ENCODE results near the gene CARS1. TPM values are rescaled to one million over a fixed set of nuclear protein-coding genes. Genes with fewer than 3 reads are reported as not detected.

The CARS1 gene
- total RNA-seq, 4 donors from 2014 or later: 29.3 to 50.4 (median 36.4) TPM

GRCh38 chr11:3014943-3015342 is 42.3 kb downstream of the CARS1 start:
- no peak for DNase-seq (ENCODE audit: low spot score in 2 of 2)
- H3K4me3 ChIP-seq: no peak overlapping the region
- no peaks in the 10 kb centered on the region for H3K27me3 ChIP-seq
- TF ChIP-seq POLR2A (IDR thresholded peaks at IDR 0.05): no peak
- no peak for TF ChIP-seq EP300 (IDR thresholded peaks at IDR 0.05)
- no peak for TF ChIP-seq CTCF (IDR thresholded peaks at IDR 0.05)
- peaks cover 4 to 99% (median 16%) of the 10 kb centered on the region in 3 donors for H3K36me3 ChIP-seq
- H3K27ac ChIP-seq: peak overlapping the region in 2 of 4 donors; percentile 43
- H3K4me1 ChIP-seq: peaks cover 0 to 8% (median 0%) of the 10 kb centered on the region in 4 donors
- H3K9me3 ChIP-seq: no peaks in the 10 kb centered on the region
- 91% methylated on average over 3 to 4 of the region's 4 CpGs for WGBS, 2 donors

GRCh38 chr11:3014057-3014938 is 42.9 kb downstream of the CARS1 start:
- DNase-seq (ENCODE audit: low spot score in 2 of 2): no peak
- no peak overlapping the region for H3K4me3 ChIP-seq
- TF ChIP-seq CTCF (IDR thresholded peaks at IDR 0.05) (no peak), POLR2A (IDR thresholded peaks at IDR 0.05) (no peak), EP300 (IDR thresholded peaks at IDR 0.05) (no peak)
- H3K27me3 ChIP-seq: no peaks in the 10 kb centered on the region
- WGBS, 2 donors: 62 to 80% methylated on average over 16 of the region's 16 CpGs
- H3K9me3 ChIP-seq: no peaks in the 10 kb centered on the region
- H3K4me1 ChIP-seq: peaks cover 0 to 8% (median 0%) of the 10 kb centered on the region in 4 donors
- H3K36me3 ChIP-seq: peaks cover 4 to 99% (median 16%) of the 10 kb centered on the region in 3 donors
- H3K27ac ChIP-seq: peak overlapping the region in 2 of 4 donors; percentile 43

GRCh38 chr11:3011891-3012885 is 45.0 kb downstream of the CARS1 start:
- no peak overlapping the region for H3K4me3 ChIP-seq
- WGBS, 2 donors: 93 to 95% methylated on average over 31 of the region's 31 CpGs
- no peak for DNase-seq (ENCODE audit: low spot score in 2 of 2)
- H3K27ac ChIP-seq: no peak overlapping the region
- no peaks in the 10 kb centered on the region for H3K27me3 ChIP-seq
- peaks cover 4 to 99% (median 16%) of the 10 kb centered on the region in 3 donors for H3K36me3 ChIP-seq
- TF ChIP-seq CTCF (IDR thresholded peaks at IDR 0.05): no peak
- no peak for TF ChIP-seq EP300 (IDR thresholded peaks at IDR 0.05)
- no peak for TF ChIP-seq POLR2A (IDR thresholded peaks at IDR 0.05)
- no peaks in the 10 kb centered on the region for H3K9me3 ChIP-seq
- peaks cover 0 to 8% (median 0%) of the 10 kb centered on the region in 4 donors for H3K4me1 ChIP-seq

GRCh38 chr11:3010521-3011275 is 46.5 kb downstream of the CARS1 start:
- Histone ChIP-seq H3K4me3 (no peak overlapping the region), H3K27ac (no peak overlapping the region), H3K27me3 (no peaks in the 10 kb centered on the region), H3K36me3 (peaks cover 4 to 99% (median 8%) of the 10 kb centered on the region in 3 donors), H3K4me1 (peaks cover 0 to 8% (median 0%) of the 10 kb centered on the region in 4 donors), H3K9me3 (no peaks in the 10 kb centered on the region)
- WGBS, 2 donors: 82 to 85% methylated on average over 13 of the region's 13 CpGs
- TF ChIP-seq EP300 (IDR thresholded peaks at IDR 0.05) (no peak), POLR2A (IDR thresholded peaks at IDR 0.05) (no peak), CTCF (IDR thresholded peaks at IDR 0.05) (no peak)
- DNase-seq (ENCODE audit: low spot score in 2 of 2): no peak

All from tibial nerve (tissue), 4 donors.